Naive thymus-derived CD8-positive, alpha-beta T cell (primary cell): ENCODE measurements around the gene TRIM43B. TPM values are rescaled to one million over a fixed set of nuclear protein-coding genes. Genes with fewer than 3 reads are reported as not detected.
"Not testable (repeated sequence)": the region's sequence is repeated elsewhere in the genome, so short reads cannot be mapped to it uniquely, and the experiment has no call there.

Experiments used
- ATAC-seq, 2 donors: fragments of 150-1000 bp; cut with Tn5 transposase in 1 of 2; sonication (Bioruptor Pico), chemical (Tn5 transposase) in 1 of 2; 1 replicate in 1 of 2; 2 replicates in 1 of 2; pipeline ENCODE4 v1.10.0; 2021; ENCODE audit warnings: mild to moderate bottlenecking in 2 of 2, moderate library complexity in 2 of 2
- POLR2A ChIA-PET: fragments of 350-600 bp; sonication (Branson Sonifier 250); formaldehyde crosslinking; loops from one replicate; lab custom pipeline; 2021; ENCODE audit warnings: antibody characterized with exemption; lab: Charles Lee
- DNase-seq, 10 donors: peaks; one replicate each; pipeline versions ENCODE4 v3.0.0 to v3.0.0-alpha.2; 2020 to 2022
- H3K27ac Mint-ChIP-seq, 10 donors: one replicate each; pipeline ENCODE4 v1.8.0; 2020 to 2022; ENCODE audit warnings: mild to moderate bottlenecking in 10 of 10, mixed read lengths in 10 of 10, moderate library complexity in 4 of 10, inconsistent platforms in 1 of 10
- H3K27me3 Mint-ChIP-seq, 5 donors: one replicate each; pipeline ENCODE4 v1.8.0; 2021 to 2022; ENCODE audit warnings: mixed read lengths in 5 of 5
- H3K36me3 Mint-ChIP-seq, 3 donors: one replicate each; pipeline ENCODE4 v1.8.0; 2020 to 2022; ENCODE audit warnings: mixed read lengths in 3 of 3, mild to moderate bottlenecking in 2 of 3, inconsistent platforms in 1 of 3
- H3K4me1 Mint-ChIP-seq, 4 donors: one replicate each; pipeline ENCODE4 v1.8.0; 2021 to 2022; ENCODE audit warnings: mixed read lengths in 4 of 4
- H3K4me3 Mint-ChIP-seq, 10 donors: one replicate each; pipeline ENCODE4 v1.8.0; 2020 to 2022; ENCODE audit warnings: mild to moderate bottlenecking in 10 of 10, mixed read lengths in 10 of 10, moderate library complexity in 6 of 10, inconsistent platforms in 1 of 10
- H3K9me3 Mint-ChIP-seq, 9 donors: one replicate each; pipeline ENCODE4 v1.8.0; 2020 to 2022; ENCODE audit warnings: mixed read lengths in 9 of 9, mild to moderate bottlenecking in 3 of 9, inconsistent platforms in 1 of 9, moderate library complexity in 1 of 9
- polyA plus RNA-seq, 3 donors: library from polyadenylated mRNA; unstranded; fragments of 300-500 nt; fragmentation: Illumina TruSeq; gene quantifications; one replicate each; pipeline ENCODE4 v1.2.3, GENCODE V29; 2021
- total RNA-seq, 8 experiments: library from RNA in 2 of 8; stranded (reverse) in 2 of 8; gene quantifications; one replicate each; pipeline ENCODE4 v1.2.3 and lab custom pipeline; 2021 to 2026

The TRIM43B gene
- total and polyA plus RNA-seq, 5 experiments from 2014 or later, result not detected

DNA sequence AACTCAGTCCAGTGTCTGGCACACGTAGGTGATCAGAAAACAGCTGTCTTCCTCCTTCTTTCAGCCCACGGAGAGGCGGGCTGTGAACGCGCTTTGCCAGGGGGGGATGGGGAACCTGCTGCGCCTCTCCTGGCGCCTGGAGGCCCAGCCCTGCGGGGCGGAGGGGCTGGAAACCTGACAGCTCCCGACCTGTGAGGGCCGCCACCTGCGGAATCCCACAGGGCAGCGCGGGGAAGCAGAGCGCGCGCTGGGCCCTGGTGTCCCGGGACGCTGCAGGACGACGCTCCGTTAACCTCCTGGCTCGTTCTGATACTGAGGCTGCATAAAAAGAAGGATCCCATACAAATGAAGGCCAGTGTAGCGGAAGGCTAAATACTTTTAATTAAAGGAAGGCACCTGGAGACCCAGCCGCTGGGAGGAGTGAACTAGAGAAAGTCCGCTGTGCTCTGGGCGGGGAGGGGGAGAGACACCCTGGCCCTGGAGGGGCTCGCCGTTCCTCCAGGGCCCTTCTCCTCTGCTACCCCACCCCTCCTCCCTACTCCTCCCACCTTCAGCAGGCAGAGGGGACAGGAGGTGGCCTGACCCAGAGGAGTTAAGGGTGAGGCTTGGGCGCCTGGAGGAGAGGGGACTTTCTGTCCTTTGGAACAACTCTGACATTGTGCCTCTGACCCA, 57.2 kb downstream of the TRIM43B start:
- H3K27ac Mint-ChIP-seq, ATAC-seq, H3K4me3 Mint-ChIP-seq, H3K36me3 Mint-ChIP-seq, H3K4me1 Mint-ChIP-seq, POLR2A ChIA-PET, H3K9me3 Mint-ChIP-seq: not testable (repeated sequence)
- peaks cover 2 to 10% (median 5%) of the 10 kb centered on the region in 5 donors for H3K27me3 Mint-ChIP-seq
- DNase-seq, result peak in 1 of 10 donors; percentile 32

Other genes with a start within 250 kb of the TRIM43B start
- gene PROM2, start 210.3 kb downstream of the TRIM43B start, total RNA-seq, result under 1 TPM; 0.88 to 0.91 TPM
- not detected for gene PROM2, start 210.3 kb downstream of the TRIM43B start, polyA plus RNA-seq
- not detected for gene KCNIP3, start 187.4 kb downstream of the TRIM43B start, total RNA-seq
- gene KCNIP3, start 187.4 kb downstream of the TRIM43B start, polyA plus RNA-seq, result not detected
- 10 to 100 TPM; 30.8 to 35.2 TPM for gene FAHD2A, start 82.0 kb downstream of the TRIM43B start, total RNA-seq
- gene FAHD2A, start 82.0 kb downstream of the TRIM43B start, polyA plus RNA-seq, result 10 to 100 TPM; 19.3 to 21.5 (median 20.6) TPM
- gene TRIM43, start 107.2 kb upstream of the TRIM43B start, total RNA-seq, result not detected
- not detected for gene TRIM43, start 107.2 kb upstream of the TRIM43B start, polyA plus RNA-seq